Lower lobe of right lung (tissue), 2 donors: ENCODE results near the gene EGFLAM. TPM values are rescaled to one million over a fixed set of nuclear protein-coding genes. Genes with fewer than 3 reads are reported as not detected.
"Not testable (repeated sequence)": the region's sequence is repeated elsewhere in the genome, so short reads cannot be mapped to it uniquely, and the experiment has no call there.

Experiments used
- ATAC-seq, 2 donors: fragments of 200-7000 bp; cut with Tn5 transposase; one replicate each; pipeline ENCODE4 v1.9.1; 2020 to 2022; ENCODE audit warnings: mild to moderate bottlenecking in 2 of 2, moderate library complexity in 2 of 2
- DNase-seq: peaks from one replicate; pipeline ENCODE4 v3.0.0-alpha.2; 2020
- H3K27ac ChIP-seq: fragments of 200-600 bp; one replicate; pipeline ENCODE4 v1.8.0; 2022
- H3K27me3 ChIP-seq: fragments of 200-600 bp; one replicate; pipeline ENCODE4 v1.8.0; 2022; ENCODE audit warnings: low read depth
- H3K36me3 ChIP-seq: fragments of 200-600 bp; one replicate; pipeline ENCODE4 v1.8.0; 2022; ENCODE audit warnings: mild to moderate bottlenecking
- H3K4me1 ChIP-seq: fragments of 200-600 bp; one replicate; pipeline ENCODE4 v1.8.0; 2022
- H3K4me3 ChIP-seq: fragments of 200-600 bp; one replicate; pipeline ENCODE4 v1.8.0; 2022; ENCODE audit warnings: mild to moderate bottlenecking
- H3K9me3 ChIP-seq: fragments of 200-600 bp; one replicate; pipeline ENCODE4 v1.8.0; 2022
- CTCF ChIP-seq: fragments of 200-600 bp; IDR thresholded peaks from one replicate; pipeline ENCODE4 v1.8.0; 2022; ENCODE audit warnings: antibody characterized with exemption, mild to moderate bottlenecking
- intact Hi-C: fragments of 100-400 bp; cut with DNase I; formaldehyde crosslinking; loops from one replicate; pipeline ENCODE4 v1.11.0; 2022
- total RNA-seq: library from RNA; stranded (reverse); fragmentation: NEBNext Ultra II Directional; extraction: Animal tissue kit (Norgen Biotek cat#: 25700); gene quantifications from one replicate; pipeline ENCODE4 v1.2.1, GENCODE V29; 2021
- donor health status: DM: no; HTN: yes; CAD: no; lungs with severe emphysema.

Gene EGFLAM
- total RNA-seq, 1 donor from 2014 or later: 2.4 TPM

DNA sequence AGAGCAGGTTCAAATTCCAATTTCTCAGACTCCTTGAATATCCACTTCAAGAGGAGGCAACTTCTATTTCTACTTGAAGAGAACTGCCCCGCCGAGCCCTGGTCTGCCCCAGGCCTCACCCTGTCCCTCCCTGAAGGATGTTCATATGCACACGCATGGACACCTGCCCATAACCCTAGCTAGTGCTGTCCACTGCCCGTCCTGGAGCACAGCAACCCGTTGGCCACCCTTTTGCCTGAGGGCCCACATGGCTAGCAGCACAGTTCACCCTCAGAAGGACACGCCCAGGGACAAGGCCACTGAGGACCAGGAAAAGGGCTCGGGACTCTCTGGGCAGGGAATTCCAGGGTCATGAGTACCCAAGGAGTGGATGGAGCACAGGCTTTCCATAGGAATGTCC is 63.6 kb downstream of the EGFLAM start:
- intact Hi-C loops: no loop called here
- Histone ChIP-seq H3K9me3 (no peaks in the 10 kb centered on the region), H3K27me3 (no peaks in the 10 kb centered on the region), H3K36me3 (no peaks in the 10 kb centered on the region), H3K4me3 (no peak overlapping the region), H3K4me1 (no peaks in the 10 kb centered on the region), H3K27ac (no peak overlapping the region)
- ATAC-seq (no peak), DNase-seq (no peak)
- TF ChIP-seq CTCF: no peak

GRCh38 chr5:38323645-38324295 is 65.4 kb downstream of the EGFLAM start:
- H3K27me3 ChIP-seq: no peaks in the 10 kb centered on the region
- no peaks in the 10 kb centered on the region for H3K4me1 ChIP-seq
- no peak overlapping the region for H3K27ac ChIP-seq
- H3K9me3 ChIP-seq: no peaks in the 10 kb centered on the region
- intact Hi-C loops: no loop called here
- DNase-seq (no peak), ATAC-seq (no peak)
- no peak overlapping the region for H3K4me3 ChIP-seq
- no peak for TF ChIP-seq CTCF
- no peaks in the 10 kb centered on the region for H3K36me3 ChIP-seq

- TF ChIP-seq CTCF: no peak
- Histone ChIP-seq H3K4me1 (no peaks in the 10 kb centered on the region), H3K27ac (no peak overlapping the region), H3K27me3 (no peaks in the 10 kb centered on the region), H3K9me3 (no peaks in the 10 kb centered on the region), H3K4me3 (no peak overlapping the region), H3K36me3 (no peaks in the 10 kb centered on the region)
- ATAC-seq: no peak
- DNase-seq: no peak
- intact Hi-C loops: no loop called here
Observed at GRCh38 chr5:38329132-38329715, 70.9 kb downstream of the EGFLAM start.

- ATAC-seq: no peak
- no peak overlapping the region for H3K4me3 ChIP-seq
- intact Hi-C loops: no loop called here
- no peaks in the 10 kb centered on the region for H3K4me1 ChIP-seq
- no peak for DNase-seq
- H3K27me3 ChIP-seq: no peaks in the 10 kb centered on the region
- no peaks in the 10 kb centered on the region for H3K36me3 ChIP-seq
- no peak overlapping the region for H3K27ac ChIP-seq
- no peaks in the 10 kb centered on the region for H3K9me3 ChIP-seq
- TF ChIP-seq CTCF: no peak
Observed at GRCh38 chr5:38330207-38330606, 71.8 kb downstream of the EGFLAM start.

GRCh38 chr5:38331831-38332230 is 73.5 kb downstream of the EGFLAM start:
- no peak overlapping the region for H3K27ac ChIP-seq
- DNase-seq (no peak), ATAC-seq (no peak)
- TF ChIP-seq CTCF: no peak
- no peaks in the 10 kb centered on the region for H3K9me3 ChIP-seq
- no peaks in the 10 kb centered on the region for H3K27me3 ChIP-seq
- intact Hi-C loops: no loop called here
- no peaks in the 10 kb centered on the region for H3K4me1 ChIP-seq
- no peaks in the 10 kb centered on the region for H3K36me3 ChIP-seq
- no peak overlapping the region for H3K4me3 ChIP-seq

DNA sequence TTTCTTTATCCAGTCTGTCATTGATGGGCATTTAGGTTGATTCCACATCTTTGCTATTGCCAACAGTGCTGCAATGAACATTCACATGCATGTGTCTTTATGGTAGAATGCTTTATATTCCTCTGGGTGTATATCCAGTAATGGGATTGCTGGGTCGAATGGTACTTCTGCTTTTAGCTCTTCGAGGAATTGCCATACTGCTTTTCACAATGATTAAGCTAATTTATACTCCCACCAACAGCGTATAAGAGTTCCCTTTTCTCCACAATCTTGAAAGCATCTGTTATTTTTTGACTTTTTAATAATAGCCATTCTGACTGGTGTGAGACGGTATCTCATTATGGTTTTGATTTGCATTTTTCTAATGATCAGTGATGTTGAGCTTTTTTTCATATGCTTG is 74.8 kb downstream of the EGFLAM start:
- H3K27me3 ChIP-seq, H3K27ac ChIP-seq, H3K36me3 ChIP-seq, H3K4me1 ChIP-seq, H3K4me3 ChIP-seq, ATAC-seq, H3K9me3 ChIP-seq, DNase-seq, intact Hi-C loops: not testable (repeated sequence)
